Nephron progenitor cell (in vitro differentiated cells): ENCODE results near the gene AUH.
A peak's percentile ranks its signal among the peaks of the same experiment; 100 is the strongest.

Source experiments
- DNase-seq: peaks from one replicate; pipeline ENCODE4 v3.0.0; 2021
- H3K27ac Mint-ChIP-seq: 2 replicates; pipeline ENCODE4 v1.8.0; 2021; ENCODE audit warnings: mild to moderate bottlenecking, moderate library complexity, mixed read lengths
- H3K27me3 Mint-ChIP-seq: 2 replicates; pipeline ENCODE4 v1.8.0; 2021; ENCODE audit warnings: mild to moderate bottlenecking, low read depth, mixed read lengths; ENCODE audit not compliant: poor library complexity
- H3K36me3 Mint-ChIP-seq: 2 replicates; pipeline ENCODE4 v1.8.0; 2021; ENCODE audit warnings: low read depth, mixed read lengths
- H3K4me1 Mint-ChIP-seq: 2 replicates; pipeline ENCODE4 v1.8.0; 2021; ENCODE audit warnings: mixed read lengths
- H3K4me3 Mint-ChIP-seq: 2 replicates; pipeline ENCODE4 v1.8.0; 2021; ENCODE audit warnings: mild to moderate bottlenecking, moderate library complexity, mixed read lengths
- H3K9me3 Mint-ChIP-seq: 2 replicates; pipeline ENCODE4 v1.8.0; 2021; ENCODE audit warnings: mild to moderate bottlenecking, moderate library complexity, mixed read lengths
- CTCF ChIP-seq: fragments of 200-600 bp; sonication (generic); IDR thresholded peaks from 2 replicates; pipeline ENCODE4 v1.5.0; 2021; ENCODE audit warnings: antibody characterized with exemption

Gene AUH

DNA sequence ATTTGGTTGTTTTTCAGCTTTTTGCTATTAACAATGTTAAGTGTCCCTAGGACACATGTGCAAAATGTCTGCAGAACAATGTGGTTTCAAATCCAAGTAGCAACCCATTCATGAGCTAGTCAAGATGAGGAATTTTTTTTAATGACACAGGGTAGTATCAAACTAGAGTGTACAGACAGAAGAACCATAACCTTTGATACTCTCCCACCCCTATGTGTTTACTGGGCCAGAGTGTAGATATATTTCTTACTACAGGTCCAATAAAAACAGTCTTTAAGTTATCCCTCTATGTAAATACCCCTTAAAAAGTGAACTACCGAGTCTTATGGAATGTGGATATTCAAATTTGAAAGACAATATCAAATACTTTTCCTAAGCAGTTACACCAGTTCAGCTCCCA lies 45.6 kb downstream of the AUH start:
- TF ChIP-seq CTCF, result no peak
- Mint-ChIP-seq H3K27me3 (no peaks in the 10 kb centered on the region), H3K27ac (no peak overlapping the region), H3K36me3 (peaks cover 44% of the 10 kb centered on the region), H3K9me3 (no peaks in the 10 kb centered on the region), H3K4me1 (peaks cover 4% of the 10 kb centered on the region), H3K4me3 (no peak overlapping the region)
- DNase-seq, result no peak

DNA sequence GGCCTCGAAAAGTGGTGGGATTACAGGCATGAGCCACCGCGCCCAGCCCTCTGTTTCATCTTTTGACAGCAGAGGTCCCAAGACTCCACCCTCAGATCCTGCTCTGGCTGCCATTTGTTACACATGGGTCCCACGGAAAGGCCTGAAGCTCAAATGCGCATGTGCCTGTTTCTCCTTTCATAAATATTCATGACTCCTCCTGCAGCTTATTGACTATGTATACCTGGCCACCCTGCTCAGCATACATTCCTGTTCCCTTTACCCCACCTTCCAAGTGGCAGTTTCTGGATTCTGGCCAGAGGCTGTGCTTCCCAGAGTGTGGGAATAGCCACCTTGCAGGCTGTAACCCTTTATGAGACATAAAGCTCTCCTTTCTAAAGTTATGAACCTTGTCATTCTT lies 46.5 kb downstream of the AUH start:
- no peak for DNase-seq
- TF ChIP-seq CTCF, result no peak
- peaks cover 4% of the 10 kb centered on the region for H3K4me1 Mint-ChIP-seq
- H3K27me3 Mint-ChIP-seq, result no peaks in the 10 kb centered on the region
- H3K36me3 Mint-ChIP-seq, result peaks cover 48% of the 10 kb centered on the region
- H3K27ac Mint-ChIP-seq, result no peak overlapping the region
- H3K4me3 Mint-ChIP-seq, result no peak overlapping the region
- no peaks in the 10 kb centered on the region for H3K9me3 Mint-ChIP-seq

DNA sequence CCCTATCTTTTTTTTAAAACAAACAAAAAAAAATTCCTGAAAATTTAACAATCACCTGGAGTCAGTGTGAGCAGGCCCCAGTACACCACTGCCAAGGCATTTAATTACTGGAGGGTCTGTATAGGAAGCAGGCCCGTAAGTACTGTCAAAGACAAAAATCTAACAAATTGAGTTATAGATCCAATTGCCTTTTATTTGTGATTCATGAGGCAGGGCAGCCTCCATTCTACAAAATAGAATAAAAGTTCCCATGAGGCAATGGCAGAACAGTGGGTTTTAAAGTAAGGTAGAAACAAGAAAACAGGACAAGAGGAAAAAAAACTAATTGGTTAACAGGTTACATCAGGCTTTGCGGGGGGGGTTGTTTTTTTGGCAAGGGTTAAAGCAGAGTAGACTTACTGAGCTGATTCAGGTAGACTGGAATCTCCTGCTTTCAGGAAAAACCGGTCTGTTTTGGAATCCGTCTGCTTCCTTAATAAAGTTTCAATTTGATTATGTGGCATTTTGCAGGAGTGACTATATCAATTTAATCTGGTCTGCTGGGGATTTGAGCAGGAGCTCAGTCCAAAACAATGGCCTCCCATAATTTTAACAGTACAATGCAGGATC lies 48.9 kb downstream of the AUH start:
- TF ChIP-seq CTCF, result no peak
- peaks cover 50% of the 10 kb centered on the region for H3K36me3 Mint-ChIP-seq
- no peaks in the 10 kb centered on the region for H3K9me3 Mint-ChIP-seq
- no peak overlapping the region for H3K4me3 Mint-ChIP-seq
- H3K27ac Mint-ChIP-seq, result no peak overlapping the region
- no peak for DNase-seq
- H3K27me3 Mint-ChIP-seq, result no peaks in the 10 kb centered on the region
- H3K4me1 Mint-ChIP-seq, result no peaks in the 10 kb centered on the region

DNA sequence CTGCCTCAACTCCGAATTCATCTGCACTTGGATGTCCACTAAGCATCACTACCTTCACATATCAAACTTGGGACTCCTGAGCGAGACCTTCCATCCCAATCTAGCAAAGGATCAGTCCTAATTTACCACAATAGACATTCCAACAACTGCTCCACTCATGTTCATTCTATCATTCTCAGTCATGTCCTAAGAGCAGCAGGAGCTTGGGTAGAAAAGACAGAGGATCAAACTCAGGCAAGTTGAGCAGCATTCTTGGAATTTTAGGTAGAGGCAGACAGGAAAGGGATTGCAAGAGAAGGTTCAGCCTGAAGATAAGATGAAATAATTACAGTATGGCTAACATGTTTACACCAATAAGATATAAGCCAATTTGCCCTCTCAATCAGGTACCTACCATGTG lies 51.7 kb downstream of the AUH start:
- no peak for TF ChIP-seq CTCF
- H3K27ac Mint-ChIP-seq, result no peak overlapping the region
- no peak for DNase-seq
- no peaks in the 10 kb centered on the region for H3K9me3 Mint-ChIP-seq
- peaks cover 54% of the 10 kb centered on the region for H3K36me3 Mint-ChIP-seq
- H3K27me3 Mint-ChIP-seq, result no peaks in the 10 kb centered on the region
- H3K4me1 Mint-ChIP-seq, result no peaks in the 10 kb centered on the region
- H3K4me3 Mint-ChIP-seq, result no peak overlapping the region

- no peak for DNase-seq
- H3K36me3 Mint-ChIP-seq, result peaks cover 60% of the 10 kb centered on the region
- no peaks in the 10 kb centered on the region for H3K9me3 Mint-ChIP-seq
- H3K4me1 Mint-ChIP-seq, result peaks cover 6% of the 10 kb centered on the region
- peak overlapping the region; percentile 15 for H3K27ac Mint-ChIP-seq
- H3K27me3 Mint-ChIP-seq, result no peaks in the 10 kb centered on the region
- no peak overlapping the region for H3K4me3 Mint-ChIP-seq
- no peak for TF ChIP-seq CTCF
These were observed 53.5 kb downstream of the AUH start for GRCh38 chr9:91308191-91308590.

GRCh38 chr9:91307279-91307678 lies 54.4 kb downstream of the AUH start:
- H3K36me3 Mint-ChIP-seq, result peaks cover 53% of the 10 kb centered on the region
- H3K27ac Mint-ChIP-seq, result no peak overlapping the region
- H3K4me1 Mint-ChIP-seq, result peaks cover 6% of the 10 kb centered on the region
- H3K27me3 Mint-ChIP-seq, result no peaks in the 10 kb centered on the region
- no peak for TF ChIP-seq CTCF
- H3K4me3 Mint-ChIP-seq, result no peak overlapping the region
- DNase-seq, result no peak
- H3K9me3 Mint-ChIP-seq, result no peaks in the 10 kb centered on the region
